PC-9 (cell line): ENCODE results near the gene PHF21B.

Source experiments
- EZH2 ChIP-seq: fragments of 200-600 bp; sonication (generic); IDR thresholded peaks from 2 replicates; pipeline ENCODE4 v1.8.0; 2017; ENCODE audit warnings: antibody characterized with exemption, low read depth
- TF ChIP-seq, protein P1 (sequence below): fragments of 200-600 bp; sonication (generic); conservative IDR thresholded peaks from 2 replicates; pipeline ENCODE4 v1.6.1; 2017; ENCODE audit warnings: mixed run types, antibody characterized with exemption, mild to moderate bottlenecking, moderate library complexity

DNA sequence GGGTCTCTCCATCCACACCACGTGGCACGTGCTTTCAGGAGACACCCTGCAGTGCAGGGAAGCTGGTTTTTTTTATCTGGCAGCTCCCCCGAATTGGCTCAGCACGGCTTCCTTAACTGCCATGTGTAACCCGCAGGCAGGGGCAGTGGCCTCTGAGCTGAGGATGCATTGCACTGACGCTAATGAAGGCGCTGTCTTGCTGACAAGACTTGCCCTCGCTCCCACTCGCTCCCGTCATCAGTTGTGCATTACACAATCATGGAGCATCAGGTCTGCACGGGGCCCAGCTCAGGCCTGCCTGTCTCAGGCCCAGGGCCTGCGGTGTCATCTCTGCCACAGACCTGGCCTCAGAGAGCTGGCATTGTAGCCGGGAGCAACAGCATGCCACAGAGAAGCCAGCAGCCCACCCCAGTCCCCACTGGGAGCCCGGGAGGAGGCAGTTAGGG is 161.5 kb downstream of the PHF21B start:
- TF ChIP-seq, protein P1, sequence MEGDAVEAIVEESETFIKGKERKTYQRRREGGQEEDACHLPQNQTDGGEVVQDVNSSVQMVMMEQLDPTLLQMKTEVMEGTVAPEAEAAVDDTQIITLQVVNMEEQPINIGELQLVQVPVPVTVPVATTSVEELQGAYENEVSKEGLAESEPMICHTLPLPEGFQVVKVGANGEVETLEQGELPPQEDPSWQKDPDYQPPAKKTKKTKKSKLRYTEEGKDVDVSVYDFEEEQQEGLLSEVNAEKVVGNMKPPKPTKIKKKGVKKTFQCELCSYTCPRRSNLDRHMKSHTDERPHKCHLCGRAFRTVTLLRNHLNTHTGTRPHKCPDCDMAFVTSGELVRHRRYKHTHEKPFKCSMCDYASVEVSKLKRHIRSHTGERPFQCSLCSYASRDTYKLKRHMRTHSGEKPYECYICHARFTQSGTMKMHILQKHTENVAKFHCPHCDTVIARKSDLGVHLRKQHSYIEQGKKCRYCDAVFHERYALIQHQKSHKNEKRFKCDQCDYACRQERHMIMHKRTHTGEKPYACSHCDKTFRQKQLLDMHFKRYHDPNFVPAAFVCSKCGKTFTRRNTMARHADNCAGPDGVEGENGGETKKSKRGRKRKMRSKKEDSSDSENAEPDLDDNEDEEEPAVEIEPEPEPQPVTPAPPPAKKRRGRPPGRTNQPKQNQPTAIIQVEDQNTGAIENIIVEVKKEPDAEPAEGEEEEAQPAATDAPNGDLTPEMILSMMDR = no peak
- TF ChIP-seq EZH2 = no peak
